NCI-H748 (cell line): ENCODE measurements around the gene PIK3C2B.
"Not testable (repeated sequence)": the region's sequence is repeated elsewhere in the genome, so short reads cannot be mapped to it uniquely, and the experiment has no call there.

Source experiments
- DNase-seq: peaks from one replicate; lab custom pipeline; 2025; ENCODE audit not compliant: unreplicated experiment; lab: John Stamatoyannopoulos, UW

The PIK3C2B gene

GRCh38 chr1:204494281-204495077, at the start of gene PIK3C2B:
Gene PIK3C2B, minus strand, starts transcription at chr1:204494805. Its CDS starts 25,003 bp downstream, at chr1:204469802.
- peak; percentile 80 for DNase-seq

GRCh38 chr1:204544321-204544720, 49.7 kb upstream of the PIK3C2B start:
- DNase-seq = no peak

GRCh38 chr1:204541626-204542025, 47.0 kb upstream of the PIK3C2B start:
- DNase-seq = no peak

- DNase-seq = no peak
These were observed 38.2 kb upstream of the PIK3C2B start for GRCh38 chr1:204532832-204533231.

- no peak for DNase-seq
These were observed 36.3 kb upstream of the PIK3C2B start for GRCh38 chr1:204530932-204531331.

- no peak for DNase-seq
These were observed 34.8 kb upstream of the PIK3C2B start for GRCh38 chr1:204529371-204529895.

GRCh38 chr1:204528677-204529076, 34.1 kb upstream of the PIK3C2B start:
- no peak for DNase-seq

- no peak for DNase-seq
These were observed 33.6 kb upstream of the PIK3C2B start for GRCh38 chr1:204528241-204528640.

GRCh38 chr1:204524986-204525385, 30.4 kb upstream of the PIK3C2B start:
- DNase-seq = no peak

- DNase-seq = no peak
These were observed 29.1 kb upstream of the PIK3C2B start for GRCh38 chr1:204523605-204524215.

- DNase-seq = not testable (repeated sequence)
These were observed 27.4 kb upstream of the PIK3C2B start for GRCh38 chr1:204521941-204522521.

- no peak for DNase-seq
These were observed 26.5 kb upstream of the PIK3C2B start for GRCh38 chr1:204520834-204521709.

- DNase-seq = not testable (repeated sequence)
These were observed 22.8 kb upstream of the PIK3C2B start for GRCh38 chr1:204517382-204517781.

GRCh38 chr1:204516180-204516879, 21.7 kb upstream of the PIK3C2B start, which contains the start of gene MDM4:
Gene MDM4, plus strand, starts transcription at chr1:204516406. Its CDS starts 9,113 bp downstream, at chr1:204525519.
- DNase-seq = peak; percentile 95

GRCh38 chr1:204514828-204515227, 20.2 kb upstream of the PIK3C2B start:
- DNase-seq = no peak

GRCh38 chr1:204513117-204513716, 18.6 kb upstream of the PIK3C2B start:
- DNase-seq = no peak

GRCh38 chr1:204511366-204511765, 16.8 kb upstream of the PIK3C2B start:
- DNase-seq = no peak

- DNase-seq = peak; percentile 2
These were observed 14.6 kb upstream of the PIK3C2B start for GRCh38 chr1:204509186-204509635.

GRCh38 chr1:204507317-204508105, 12.9 kb upstream of the PIK3C2B start:
- DNase-seq = peak; percentile 65
